T-cell (primary cell): Measurements from ENCODE around the gene SLC12A8. TPM values are rescaled to one million over a fixed set of nuclear protein-coding genes. Genes with fewer than 3 reads are reported as not detected.
A peak's percentile ranks its signal among the peaks of the same experiment; 100 is the strongest.

ENCODE experiments used
- ATAC-seq, 4 experiments: fragments of 200-7000 bp in 3 of 4; fragments of 150-1000 bp in 1 of 4; cut with Tn5 transposase; replicated peaks in 1 of 4; 1 replicate in 3 of 4; 2 replicates in 1 of 4; pipeline ENCODE4 v1.10.0; 2021; ENCODE audit warnings: moderate library complexity in 3 of 4, mild to moderate bottlenecking in 2 of 4, moderate number of reproducible peaks in 1 of 4
- CTCF ChIA-PET, 2 donors: fragments of 300-600 bp; sonication (Branson Sonifier 250); formaldehyde crosslinking; loops; one replicate each; lab custom pipeline; 2022; ENCODE audit warnings: antibody characterized with exemption in 2 of 2; lab: Charles Lee
- POLR2A ChIA-PET, 2 donors: fragments of 300-600 bp; sonication (Branson Sonifier 250); formaldehyde crosslinking; loops; one replicate each; lab custom pipeline; 2022; ENCODE audit warnings: antibody characterized with exemption in 2 of 2; lab: Charles Lee
- DNase-seq, 35 experiments: peaks; one replicate each; pipeline versions ENCODE4 v3.0.0 to v3.0.0-alpha.2; 2013 to 2023
- H3K27ac ChIP-seq: one replicate; pipeline ENCODE4 v1.5.1; 2013; ENCODE audit warnings: low read length
- H3K27me3 ChIP-seq, 2 experiments: replicated peaks in 1 of 2; 1 replicate in 1 of 2; 2 replicates in 1 of 2; pipeline versions ENCODE4 v1.6.1 to v1.7.0; 2013; ENCODE audit warnings: low read length in 1 of 2, mixed read lengths in 1 of 2; ENCODE audit not compliant: control insufficient read depth in 2 of 2, insufficient read depth in 2 of 2; ENCODE audit errors: extremely low read depth in 1 of 2
- H3K36me3 ChIP-seq, 2 donors: 1 replicate in 1 of 2; 2 replicates in 1 of 2; pipeline versions ENCODE4 v1.6.1 to v1.7.0; 2013; ENCODE audit warnings: low read length in 1 of 2; ENCODE audit not compliant: control insufficient read depth in 2 of 2, insufficient read depth in 1 of 2; ENCODE audit errors: extremely low read depth in 1 of 2
- H3K4me1 ChIP-seq, 2 experiments: 1 replicate in 1 of 2; 2 replicates in 1 of 2; pipeline versions ENCODE4 v1.6.1 to v1.7.0; 2013; ENCODE audit warnings: low read length in 2 of 2, mixed read lengths in 1 of 2; ENCODE audit not compliant: insufficient read depth in 2 of 2, control insufficient read depth in 1 of 2; ENCODE audit errors: extremely low read depth in 1 of 2
- H3K4me3 ChIP-seq, 2 donors: 1 replicate in 1 of 2; 2 replicates in 1 of 2; pipeline versions ENCODE4 v1.5.1 to v1.7.0; 2013; ENCODE audit warnings: mild to moderate bottlenecking in 2 of 2, low read length in 1 of 2, moderate library complexity in 1 of 2; ENCODE audit not compliant: control insufficient read depth in 1 of 2; ENCODE audit errors: extremely low read depth in 1 of 2
- H3K9me3 ChIP-seq: 2 replicates; pipeline ENCODE4 v1.7.0; 2013
- H3K27ac Mint-ChIP-seq, 2 donors: one replicate each; pipeline ENCODE4 v1.8.0; 2020 to 2021; ENCODE audit warnings: mild to moderate bottlenecking in 2 of 2, mixed read lengths in 2 of 2
- H3K27me3 Mint-ChIP-seq, 2 donors: one replicate each; pipeline ENCODE4 v1.8.0; 2021 to 2022; ENCODE audit warnings: mixed read lengths in 2 of 2
- H3K36me3 Mint-ChIP-seq: one replicate; pipeline ENCODE4 v1.8.0; 2021; ENCODE audit warnings: mixed read lengths
- H3K4me1 Mint-ChIP-seq, 3 donors: one replicate each; pipeline ENCODE4 v1.8.0; 2020 to 2022; ENCODE audit warnings: mixed read lengths in 3 of 3, mild to moderate bottlenecking in 1 of 3
- H3K4me3 Mint-ChIP-seq, 3 donors: one replicate each; pipeline ENCODE4 v1.8.0; 2020 to 2022; ENCODE audit warnings: mild to moderate bottlenecking in 3 of 3, mixed read lengths in 3 of 3, moderate library complexity in 3 of 3
- H3K9me3 Mint-ChIP-seq, 3 donors: one replicate each; pipeline ENCODE4 v1.8.0; 2020 to 2022; ENCODE audit warnings: mixed read lengths in 3 of 3
- WGBS: methylation state at CpG from one replicate; pipeline ENCODE4 v1.1.5; 2013; ENCODE audit warnings: missing lambda C conversion rate; ENCODE audit not compliant: insufficient coverage; 5-methylcytosine and 5-hydroxymethylcytosine counted together
- total RNA-seq, 35 experiments: library from RNA in 6 of 35; stranded (reverse) in 6 of 35; fragments of 120-200 nt in 1 of 35; gene quantifications; one replicate each; pipeline versions ENCODE4 v1.2.1 to v1.2.4 and lab custom pipeline; 2013 to 2026

The SLC12A8 gene
- total RNA-seq, 5 donors from 2014 or later (not counting 1 experiment from before 2014, with no cell fraction given), result 0.50 to 0.96 (median 0.60) TPM; not detected in 2

GRCh38 chr3:125221831-125222230, 9.3 kb upstream of the SLC12A8 start:
- no CpG with 5 or more reads among the region's 3 CpGs for WGBS
- no peaks in the 10 kb centered on the region for H3K4me1 ChIP-seq
- H3K36me3 ChIP-seq, result no peaks in the 10 kb centered on the region
- no peaks in the 10 kb centered on the region for H3K27me3 ChIP-seq
- H3K4me3 ChIP-seq, result no peak overlapping the region
- Mint-ChIP-seq H3K27ac (peak overlapping the region in 1 of 2 donors; percentile 1), H3K4me3 (no peak overlapping the region), H3K9me3 (no peaks in the 10 kb centered on the region), H3K4me1 (peaks cover 0 to 12% (median 9%) of the 10 kb centered on the region in 3 donors), H3K27me3 (no peaks in the 10 kb centered on the region), H3K36me3 (peaks cover under 1% of the 10 kb centered on the region)
- H3K27ac ChIP-seq, result no peak overlapping the region
- DNase-seq (no peak), ATAC-seq (no peak)
- POLR2A ChIA-PET, result no interaction called here
- no peaks in the 10 kb centered on the region for H3K9me3 ChIP-seq
- CTCF ChIA-PET, result no interaction called here

GRCh38 chr3:125220727-125221429, 8.3 kb upstream of the SLC12A8 start:
- H3K9me3 ChIP-seq, result no peaks in the 10 kb centered on the region
- Mint-ChIP-seq H3K4me1 (peaks cover 0 to 12% (median 9%) of the 10 kb centered on the region in 3 donors), H3K27me3 (no peaks in the 10 kb centered on the region), H3K36me3 (no peaks in the 10 kb centered on the region), H3K9me3 (no peaks in the 10 kb centered on the region), H3K27ac (no peak overlapping the region), H3K4me3 (no peak overlapping the region)
- WGBS, result 88% methylated on average over 4 of the region's 7 CpGs
- CTCF ChIA-PET, result no interaction called here
- no peak overlapping the region for H3K27ac ChIP-seq
- no peak for DNase-seq
- no peaks in the 10 kb centered on the region for H3K4me1 ChIP-seq
- no peak overlapping the region for H3K4me3 ChIP-seq
- POLR2A ChIA-PET, result interaction anchor here in 1 of 2 donors (0.7 kb wide), 1 partner anchor 82 kb away, joined by 3 read pairs; no protein-coding TSS in a partner anchor
- H3K36me3 ChIP-seq, result no peaks in the 10 kb centered on the region
- no peaks in the 10 kb centered on the region for H3K27me3 ChIP-seq
- ATAC-seq, result no peak

DNA sequence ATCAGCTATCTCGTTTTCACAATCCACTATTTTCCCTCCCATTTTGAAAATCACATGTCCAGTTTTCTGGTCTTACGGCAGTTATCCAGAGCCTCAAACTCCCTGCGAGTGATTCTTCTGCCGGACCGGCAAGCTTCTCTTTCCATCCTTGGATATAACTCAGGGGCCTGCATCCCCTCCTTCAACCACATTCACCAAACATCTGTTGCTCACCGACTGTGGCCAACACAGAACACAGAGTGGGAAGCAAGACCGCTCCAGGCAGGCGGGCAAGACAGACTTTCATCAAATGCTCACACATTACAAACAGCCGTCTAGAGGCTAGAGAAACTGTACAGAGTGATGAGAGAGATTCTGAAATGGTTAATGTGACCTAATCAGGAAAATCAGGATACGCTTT, 7.6 kb upstream of the SLC12A8 start:
- no peak for ATAC-seq
- Mint-ChIP-seq H3K4me3 (no peak overlapping the region), H3K27me3 (peaks cover 0 to 1% of the 10 kb centered on the region in 2 donors), H3K36me3 (no peaks in the 10 kb centered on the region), H3K9me3 (no peaks in the 10 kb centered on the region), H3K4me1 (peaks cover under 1 to 12% (median 9%) of the 10 kb centered on the region in 3 donors), H3K27ac (no peak overlapping the region)
- Histone ChIP-seq H3K36me3 (no peaks in the 10 kb centered on the region), H3K9me3 (no peaks in the 10 kb centered on the region), H3K27ac (no peak overlapping the region), H3K4me3 (no peak overlapping the region), H3K27me3 (peaks cover 0 to 5% of the 10 kb centered on the region in 2 experiments), H3K4me1 (no peaks in the 10 kb centered on the region)
- ChIA-PET POLR2A (interaction anchor here in 1 of 2 donors (0.7 kb wide), 1 partner anchor 81 kb away, joined by 3 read pairs; no protein-coding TSS in a partner anchor), CTCF (interaction anchor here in 1 of 2 donors (0.5 kb wide), 1 partner anchor 122 kb away, joined by 3 read pairs; no protein-coding TSS in a partner anchor)
- no peak for DNase-seq
- 85% methylated on average over 6 of the region's 10 CpGs for WGBS

- Mint-ChIP-seq H3K4me3 (no peak overlapping the region), H3K9me3 (no peaks in the 10 kb centered on the region), H3K27me3 (peaks cover 7 to 10% of the 10 kb centered on the region in 2 donors), H3K4me1 (peaks cover 10 to 19% (median 14%) of the 10 kb centered on the region in 3 donors), H3K27ac (no peak overlapping the region), H3K36me3 (no peaks in the 10 kb centered on the region)
- no peaks in the 10 kb centered on the region for H3K4me1 ChIP-seq
- WGBS, result 100% methylated on average over 3 of the region's 8 CpGs
- H3K4me3 ChIP-seq, result no peak overlapping the region
- no peak for DNase-seq
- H3K9me3 ChIP-seq, result no peaks in the 10 kb centered on the region
- POLR2A ChIA-PET, result no interaction called here
- H3K27ac ChIP-seq, result no peak overlapping the region
- CTCF ChIA-PET, result no interaction called here
- no peak for ATAC-seq
- peaks cover 0 to 6% of the 10 kb centered on the region in 2 experiments for H3K27me3 ChIP-seq
- H3K36me3 ChIP-seq, result no peaks in the 10 kb centered on the region
Observed at GRCh38 chr3:125219261-125219701, 6.7 kb upstream of the SLC12A8 start.

GRCh38 chr3:125214738-125215137, 2.2 kb upstream of the SLC12A8 start:
- no peaks in the 10 kb centered on the region for H3K36me3 Mint-ChIP-seq
- peaks cover 0 to 14% of the 10 kb centered on the region in 2 experiments for H3K4me1 ChIP-seq

GRCh38 chr3:125213946-125214542, 1.5 kb upstream of the SLC12A8 start:
- Mint-ChIP-seq H3K27ac (no peak overlapping the region), H3K4me3 (peak overlapping the region in 1 of 3 donors; percentile 25), H3K36me3 (no peaks in the 10 kb centered on the region), H3K9me3 (no peaks in the 10 kb centered on the region), H3K4me1 (peaks cover 8 to 16% (median 12%) of the 10 kb centered on the region in 3 donors), H3K27me3 (peaks cover 42 to 52% of the 10 kb centered on the region in 2 donors)
- H3K27ac ChIP-seq, result no peak overlapping the region
- DNase-seq (no peak), ATAC-seq (no peak)
- H3K27me3 ChIP-seq, result peaks cover 11 to 32% of the 10 kb centered on the region in 2 experiments
- no peaks in the 10 kb centered on the region for H3K9me3 ChIP-seq
- WGBS, result 94% methylated on average over 3 of the region's 7 CpGs
- no peak overlapping the region for H3K4me3 ChIP-seq
- ChIA-PET POLR2A (interaction anchor here in 1 of 2 donors (0.6 kb wide), 1 partner anchor 100 kb away, joined by 4 read pairs; no protein-coding TSS in a partner anchor), CTCF (interaction anchor here in 1 of 2 donors (0.5 to 0.7 kb wide), 2 partner anchors 142 to 271 kb away, joined by 5 to 6 read pairs; no protein-coding TSS in a partner anchor)
- H3K36me3 ChIP-seq, result no peaks in the 10 kb centered on the region
- H3K4me1 ChIP-seq, result peaks cover 0 to 14% of the 10 kb centered on the region in 2 experiments

More at GRCh38 chr3:125214738-125215137, 2.2 kb upstream of the SLC12A8 start:
- H3K27me3 Mint-ChIP-seq, result peaks cover 36 to 46% of the 10 kb centered on the region in 2 donors
- H3K4me3 Mint-ChIP-seq, result no peak overlapping the region
- H3K27me3 ChIP-seq, result peaks cover 11 to 32% of the 10 kb centered on the region in 2 experiments
- H3K4me3 ChIP-seq, result no peak overlapping the region
- ChIA-PET CTCF (interaction anchor here in 1 of 2 donors (0.5 to 0.7 kb wide), 2 partner anchors 141 to 271 kb away, joined by 5 to 6 read pairs; no protein-coding TSS in a partner anchor), POLR2A (interaction anchor here in 1 of 2 donors (0.5 kb wide), 1 partner anchor 582 kb away, joined by 3 read pairs; no protein-coding TSS in a partner anchor)
- DNase-seq (peak in 1 of 35 experiments; percentile 25), ATAC-seq (peak in 2 of 4 experiments; percentile 20 to 48)
- no peak overlapping the region for H3K27ac Mint-ChIP-seq
- no peaks in the 10 kb centered on the region for H3K9me3 Mint-ChIP-seq
- no peaks in the 10 kb centered on the region for H3K36me3 ChIP-seq
- peaks cover 8 to 16% (median 12%) of the 10 kb centered on the region in 3 donors for H3K4me1 Mint-ChIP-seq
- WGBS, result no CpG with 5 or more reads among the region's 3 CpGs
- no peak overlapping the region for H3K27ac ChIP-seq
- no peaks in the 10 kb centered on the region for H3K9me3 ChIP-seq
